HEK293T (cell line): ENCODE data around the gene NKAIN2.

Source experiments
- ARNT ChIP-seq: fragments of 450-650 bp; IDR thresholded peaks from 2 replicates; pipeline ENCODE4 v1.6.1; 2017; ENCODE audit warnings: mild to moderate bottlenecking
- BHLHE40 ChIP-seq: fragments of 450-650 bp; IDR thresholded peaks from 2 replicates; pipeline ENCODE4 v1.6.1; 2016; ENCODE audit warnings: mild to moderate bottlenecking, moderate library complexity, borderline replicate concordance
- ELF4 ChIP-seq: fragments of 450-650 bp; IDR thresholded peaks from 2 replicates; pipeline ENCODE4 v1.6.1; 2017; ENCODE audit warnings: antibody characterized with exemption
- FOXA1 ChIP-seq: fragments of 450-650 bp; IDR thresholded peaks from 2 replicates; pipeline ENCODE4 v1.6.1; 2016; ENCODE audit warnings: mild to moderate bottlenecking
- FOXK2 ChIP-seq: fragments of 450-650 bp; IDR thresholded peaks from 2 replicates; pipeline ENCODE4 v1.6.1; 2016; ENCODE audit warnings: mild to moderate bottlenecking
- FOXM1 ChIP-seq: fragments of 450-650 bp; IDR thresholded peaks from 2 replicates; pipeline ENCODE4 v1.6.1; 2017; ENCODE audit warnings: mild to moderate bottlenecking, borderline replicate concordance
- LEF1 ChIP-seq: fragments of 450-650 bp; IDR thresholded peaks from 2 replicates; pipeline ENCODE4 v1.6.1; 2017; ENCODE audit warnings: mild to moderate bottlenecking, borderline replicate concordance
- PKNOX1 ChIP-seq: fragments of 450-650 bp; IDR thresholded peaks from 2 replicates; pipeline ENCODE4 v1.6.1; 2016
- SP1 ChIP-seq: fragments of 450-650 bp; IDR thresholded peaks from 2 replicates; pipeline ENCODE4 v1.6.1; 2017
- SUZ12 ChIP-seq: fragments of 450-650 bp; IDR thresholded peaks from 2 replicates; pipeline ENCODE4 v1.6.1; 2016; ENCODE audit warnings: mild to moderate bottlenecking
- TARDBP ChIP-seq: fragments of 450-650 bp; IDR thresholded peaks from 2 replicates; pipeline ENCODE4 v1.6.1; 2016
- ZNF384 ChIP-seq: fragments of 450-650 bp; IDR thresholded peaks from 2 replicates; pipeline ENCODE4 v1.6.1; 2016

DNA sequence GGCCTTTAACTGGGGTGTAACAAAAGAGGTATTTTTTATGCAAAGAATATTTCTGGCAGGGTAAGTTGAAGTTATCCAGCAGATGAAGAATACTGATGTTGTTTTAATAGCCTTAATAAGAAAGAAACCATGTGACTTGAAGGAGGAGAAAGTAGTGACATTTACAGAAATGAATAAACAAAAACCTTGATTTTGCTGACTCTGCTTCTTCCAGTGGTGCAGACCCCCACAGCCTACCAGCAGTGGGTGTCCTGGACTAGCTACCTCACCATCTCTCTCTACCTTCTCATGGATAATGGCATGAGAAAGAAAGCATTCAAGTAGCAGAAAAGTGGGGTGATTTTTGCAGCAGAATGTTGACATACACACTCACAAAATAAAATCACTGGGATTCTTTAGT lies 996.0 kb downstream of the NKAIN2 start:
- TF ChIP-seq BHLHE40 (no peak), SUZ12 (no peak), PKNOX1 (no peak), FOXK2 (no peak), ELF4 (no peak), FOXM1 (no peak), FOXA1 (no peak), ARNT (no peak), SP1 (no peak), TARDBP (no peak), ZNF384 (no peak), LEF1 (no peak)
